CD4-positive, alpha-beta T cell treated with Interferon gamma for 1 hour (primary cell): Measurements from ENCODE around the gene BTF3.
"Not testable (repeated sequence)": the region's sequence is repeated elsewhere in the genome, so short reads cannot be mapped to it uniquely, and the experiment has no call there.

ENCODE experiments used
- DNase-seq: peaks from one replicate; pipeline ENCODE4 v3.0.0-alpha.2; 2020

The BTF3 gene

DNA sequence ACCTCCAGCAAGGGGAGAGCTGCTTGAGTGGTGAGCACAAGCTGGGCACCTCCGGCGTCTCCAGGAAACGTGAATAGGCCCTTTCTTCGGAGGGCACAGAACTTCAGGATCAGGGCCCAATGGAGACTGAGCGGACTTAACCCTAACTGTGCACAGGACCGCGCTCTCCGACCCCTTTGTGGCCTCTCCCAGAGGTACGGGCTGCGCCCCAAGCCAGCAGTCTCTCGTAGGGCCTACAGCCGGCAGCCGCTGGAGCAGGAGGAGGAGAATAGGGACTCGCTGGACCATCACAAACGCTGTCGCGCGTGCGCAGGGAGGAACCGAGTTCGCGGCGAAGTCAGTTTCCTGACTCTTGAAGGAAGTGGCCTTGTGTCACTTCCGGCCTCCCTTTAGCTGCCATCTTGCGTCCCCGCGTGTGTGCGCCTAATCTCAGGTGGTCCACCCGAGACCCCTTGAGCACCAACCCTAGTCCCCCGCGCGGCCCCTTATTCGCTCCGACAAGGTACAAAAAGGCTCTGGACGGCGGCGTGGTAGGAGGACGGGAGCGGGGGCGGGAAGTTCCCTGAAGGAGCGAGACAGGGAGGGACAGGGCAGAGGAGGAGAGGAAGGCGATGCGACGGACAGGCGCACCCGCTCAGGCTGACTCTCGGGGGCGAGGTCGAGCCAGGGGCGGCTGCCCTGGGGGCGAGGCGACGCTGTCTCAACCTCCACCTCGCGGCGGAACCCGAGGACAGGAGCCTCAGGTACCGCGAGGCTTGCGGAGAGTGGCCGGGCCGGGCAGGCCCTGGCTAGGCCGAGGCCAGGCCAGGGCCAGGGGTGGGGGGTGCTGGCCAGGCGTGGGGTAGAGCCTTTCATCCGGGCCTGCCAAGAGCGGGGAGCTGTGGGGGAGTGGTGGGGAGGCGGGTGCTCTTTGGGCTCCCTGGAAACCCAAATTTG lies at the start of gene BTF3:
TSS of gene BTF3 (plus strand) at position 386 of the 936 bp plus-strand sequence. CDS start at position 612, 226 bp downstream.
- DNase-seq, result peak; percentile 95

- peak; percentile 42 for DNase-seq
These were observed 49.6 kb upstream of the BTF3 start, which contains the start of gene FOXD1 for GRCh38 chr5:73448463-73449136. FOXD1 (minus strand) TSS chr5:73448777; CDS start chr5:73448362, 415 bp downstream.

DNA sequence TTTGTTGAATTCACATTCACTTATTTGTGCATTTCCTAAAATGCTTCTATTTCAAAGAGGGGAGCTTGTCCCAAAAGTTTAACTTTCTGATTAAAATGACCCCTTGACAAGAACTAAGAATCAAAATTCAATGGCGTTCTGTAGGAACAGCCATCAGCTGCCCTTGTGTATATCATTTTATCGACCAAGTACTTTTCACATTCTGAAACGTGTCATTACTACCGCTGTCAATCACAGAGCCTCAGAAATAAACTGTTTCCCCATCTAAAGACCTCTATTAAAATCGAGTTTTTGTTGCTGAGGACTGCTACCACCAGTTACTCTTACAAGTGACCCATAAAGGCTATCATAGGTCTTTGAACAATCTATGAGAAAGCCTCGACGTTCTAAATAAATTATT lies 48.1 kb upstream of the BTF3 start:
- DNase-seq, result no peak

DNA sequence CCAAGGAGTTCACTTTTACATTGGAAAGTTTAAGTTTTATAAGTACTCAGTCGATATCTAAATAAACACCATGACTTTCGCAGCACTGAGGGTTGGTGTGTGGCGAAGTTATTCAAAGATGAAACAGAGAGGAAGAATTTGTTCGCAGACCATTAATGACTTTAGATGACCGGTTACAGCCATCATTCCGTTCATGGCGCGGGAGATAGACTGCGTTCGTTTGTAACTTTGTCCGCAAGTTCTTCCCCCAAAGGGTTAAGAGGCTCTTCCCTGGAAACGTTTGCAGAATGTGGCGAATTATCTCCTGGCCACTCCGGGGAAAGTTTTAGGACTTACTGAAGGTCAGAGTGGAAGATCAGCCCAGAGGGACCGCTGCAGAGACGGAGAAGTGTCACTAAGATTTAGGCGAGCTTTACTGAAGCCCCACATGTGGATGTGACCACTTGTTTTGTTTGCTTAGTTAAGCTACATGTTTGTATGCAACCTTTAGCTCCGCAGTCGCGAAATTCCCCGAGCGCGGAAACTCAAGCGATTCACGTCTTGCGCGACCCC lies 47.5 kb upstream of the BTF3 start:
- no peak for DNase-seq

DNA sequence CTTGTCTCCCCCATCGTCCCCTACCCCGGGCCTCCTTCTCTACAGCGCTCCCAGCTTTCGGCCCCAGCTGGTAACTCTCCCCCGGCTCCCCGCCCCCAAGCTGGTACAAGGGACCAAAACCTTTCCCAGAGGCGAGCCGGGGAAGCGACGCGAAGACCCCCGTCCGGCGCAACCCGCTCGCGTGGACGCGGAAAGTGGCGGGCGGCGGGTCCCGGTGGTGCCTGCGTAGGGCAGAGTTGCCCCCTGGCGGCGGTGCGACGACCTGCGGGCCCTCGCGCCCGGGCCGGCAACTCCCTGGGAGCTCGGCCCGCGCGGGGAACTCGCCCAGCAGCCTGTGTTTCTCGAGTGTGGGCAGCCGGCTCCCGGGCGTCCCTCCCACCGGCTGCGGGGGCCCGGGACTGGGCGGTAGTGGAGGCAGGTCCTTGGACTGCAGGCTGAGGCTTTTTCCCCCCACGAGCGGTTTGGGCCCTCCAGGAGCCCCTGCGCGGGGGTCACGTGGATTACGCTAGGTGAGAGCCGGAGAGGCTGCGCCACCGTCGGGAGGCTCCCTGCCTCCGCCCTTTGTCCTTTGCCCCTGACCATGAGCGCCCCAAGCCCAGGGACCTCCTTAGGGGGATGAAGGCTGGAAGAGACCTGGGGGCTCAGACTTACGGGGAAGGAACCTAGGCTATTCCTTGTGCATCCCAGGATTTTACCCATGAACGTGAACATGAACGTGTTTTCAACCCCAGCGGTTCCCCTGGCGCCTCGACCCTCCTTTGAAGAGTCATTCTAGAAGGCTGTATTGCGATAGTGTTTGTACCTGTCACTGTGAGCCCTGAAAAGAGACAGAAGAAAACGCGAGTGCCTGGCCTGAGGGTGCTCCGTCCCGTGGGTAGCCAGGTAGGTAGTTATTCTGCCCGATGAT lies 46.8 kb upstream of the BTF3 start:
- DNase-seq, result peak; percentile 53

DNA sequence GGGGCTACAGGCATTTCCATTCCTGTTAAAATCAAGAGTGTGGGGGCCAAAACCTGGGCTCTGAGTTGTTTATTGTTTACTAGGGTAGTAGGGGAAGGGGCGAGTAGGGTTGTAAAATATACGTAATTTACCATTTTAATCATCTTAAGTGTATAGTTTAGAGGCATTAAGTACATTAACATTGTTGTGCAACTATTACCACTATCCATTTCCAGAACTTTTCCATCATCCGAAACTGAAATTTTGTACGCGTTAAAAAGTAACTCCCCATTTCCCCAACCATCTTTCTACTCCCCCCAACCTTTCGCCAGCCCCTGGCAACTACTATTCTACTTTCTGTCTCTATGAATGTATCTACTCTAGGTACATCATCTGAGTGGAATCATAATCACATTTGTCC lies 46.0 kb upstream of the BTF3 start:
- no peak for DNase-seq

DNA sequence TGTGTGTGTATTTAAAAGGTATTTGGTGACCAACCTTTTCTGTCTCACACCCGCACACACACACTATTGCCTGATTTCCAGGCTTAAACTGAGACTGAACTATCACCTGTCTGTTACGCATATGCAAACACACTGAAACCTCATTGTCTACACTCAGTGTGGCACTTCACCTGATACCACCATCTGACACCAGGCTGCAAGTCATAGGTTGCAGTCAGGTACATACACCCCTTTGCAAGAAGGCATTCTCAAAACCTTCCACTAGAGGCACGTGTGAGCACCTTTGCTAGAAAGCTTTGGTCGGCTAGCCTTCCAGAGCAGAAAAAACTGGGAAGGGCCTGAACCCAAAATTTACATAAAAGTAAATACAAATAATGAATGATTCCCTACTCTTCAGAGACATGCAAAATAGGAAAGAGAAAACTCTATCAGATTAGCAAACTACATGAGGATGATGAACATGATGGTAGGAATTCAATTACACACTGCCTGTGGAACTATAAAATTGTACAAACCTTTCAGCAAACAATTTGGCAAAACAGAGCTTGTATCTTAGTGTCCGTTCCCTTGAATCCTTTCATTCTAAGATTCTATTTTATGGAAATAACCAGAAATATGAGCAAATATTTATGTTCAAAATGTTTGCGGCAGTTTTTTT lies 43.7 kb upstream of the BTF3 start:
- peak; percentile 10 for DNase-seq

DNA sequence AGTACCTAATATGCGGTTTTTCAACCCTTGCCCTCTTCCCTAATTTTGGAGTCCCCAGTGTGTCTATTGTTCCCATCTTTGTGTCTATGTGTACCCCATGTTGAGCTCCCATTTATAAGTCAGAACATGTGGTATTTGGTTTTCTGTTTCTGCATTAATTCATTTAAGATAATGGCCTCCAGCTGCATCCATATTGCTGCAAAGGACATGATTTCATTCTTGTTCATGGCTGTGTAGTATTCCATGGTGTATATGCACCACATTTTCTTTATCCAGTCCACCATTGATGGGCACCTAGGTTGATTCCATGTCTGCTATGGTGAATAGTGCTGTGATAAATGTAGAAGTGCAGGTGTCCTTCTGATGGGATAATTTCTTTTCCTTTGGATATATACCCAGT lies 41.8 kb upstream of the BTF3 start:
- not testable (repeated sequence) for DNase-seq

GRCh38 chr5:73459366-73459765 lies 38.9 kb upstream of the BTF3 start:
- no peak for DNase-seq

DNA sequence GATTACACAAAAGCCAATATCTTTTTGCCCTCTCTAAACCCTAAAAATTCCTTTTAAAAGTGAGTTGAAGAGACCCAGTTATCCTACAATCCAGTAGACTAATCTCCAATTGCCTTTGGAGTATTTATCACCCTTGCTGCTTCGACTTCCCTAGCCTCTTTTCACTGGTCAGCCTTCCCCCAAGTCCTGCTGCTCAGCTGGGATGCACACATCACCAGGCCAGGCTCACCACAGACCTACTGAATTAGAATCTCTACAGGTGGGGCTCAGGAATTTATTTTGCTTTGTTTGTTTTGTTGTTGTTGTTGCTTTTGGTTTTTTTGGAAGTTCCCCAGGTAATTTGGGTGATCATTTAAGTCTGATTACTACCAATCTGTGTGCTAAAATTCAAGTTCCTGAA lies 38.1 kb upstream of the BTF3 start:
- DNase-seq, result no peak

- DNase-seq, result no peak
These were observed 34.1 kb upstream of the BTF3 start for GRCh38 chr5:73464016-73464745.

DNA sequence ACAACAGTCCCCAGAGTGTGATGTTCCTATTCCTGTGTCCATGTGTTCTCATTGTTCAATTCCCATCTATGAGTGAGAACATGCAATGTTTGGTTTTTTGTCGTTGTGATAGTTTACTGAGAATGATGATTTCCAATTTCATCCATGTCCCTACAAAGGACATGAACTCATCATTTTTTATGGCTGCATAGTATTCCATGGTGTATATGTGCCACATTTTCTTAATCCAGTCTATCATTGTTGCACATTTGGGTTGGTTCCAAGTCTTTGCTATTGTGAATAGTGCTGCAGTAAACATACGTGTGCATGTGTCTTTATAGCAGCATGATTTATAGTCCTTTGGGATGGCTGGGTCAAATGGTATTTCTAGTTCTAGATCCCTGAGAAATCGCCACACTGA lies 29.6 kb upstream of the BTF3 start:
- DNase-seq, result not testable (repeated sequence)

- DNase-seq, result no peak
These were observed 28.4 kb upstream of the BTF3 start for GRCh38 chr5:73469878-73470277.

GRCh38 chr5:73471654-73472053 lies 26.6 kb upstream of the BTF3 start:
- no peak for DNase-seq

DNA sequence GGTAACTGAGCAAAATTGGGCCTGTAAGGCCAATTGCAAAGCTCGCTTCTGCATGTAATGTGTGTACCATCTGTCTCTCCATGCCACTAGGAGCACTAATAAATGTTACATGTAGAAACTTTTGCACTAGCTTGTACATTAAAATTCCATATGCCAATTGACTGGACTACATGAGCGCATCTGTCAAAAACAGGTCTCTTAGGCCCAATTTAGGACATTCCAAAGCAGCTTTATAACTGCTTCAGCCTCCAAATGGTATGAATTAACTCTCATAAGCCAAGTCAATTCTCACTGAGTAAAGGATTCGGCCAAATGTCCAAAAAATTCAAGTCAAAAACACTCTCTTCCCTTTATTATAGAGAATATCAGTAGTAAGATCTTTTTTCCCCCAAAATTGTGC lies 26.1 kb upstream of the BTF3 start:
- no peak for DNase-seq

DNA sequence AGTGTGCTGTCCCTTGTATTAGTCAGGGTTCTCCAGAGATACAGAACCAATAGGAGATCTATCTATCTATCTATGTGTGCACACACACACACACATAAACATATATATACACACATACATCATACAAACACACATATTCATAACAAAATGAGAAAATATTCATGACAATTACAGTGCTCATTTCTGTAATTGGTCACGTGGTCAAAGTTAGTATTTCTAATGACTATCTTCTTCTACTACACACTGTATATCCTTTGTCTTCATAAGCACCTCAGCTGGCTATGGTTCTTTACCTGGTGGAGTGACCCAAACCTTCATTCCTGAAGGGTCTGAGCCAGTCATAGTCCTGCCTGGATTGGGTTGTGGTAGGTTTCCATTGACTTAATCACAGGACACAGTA lies 17.7 kb upstream of the BTF3 start:
- DNase-seq, result no peak

- DNase-seq, result no peak
These were observed 15.7 kb upstream of the BTF3 start for GRCh38 chr5:73482383-73483136.

DNA sequence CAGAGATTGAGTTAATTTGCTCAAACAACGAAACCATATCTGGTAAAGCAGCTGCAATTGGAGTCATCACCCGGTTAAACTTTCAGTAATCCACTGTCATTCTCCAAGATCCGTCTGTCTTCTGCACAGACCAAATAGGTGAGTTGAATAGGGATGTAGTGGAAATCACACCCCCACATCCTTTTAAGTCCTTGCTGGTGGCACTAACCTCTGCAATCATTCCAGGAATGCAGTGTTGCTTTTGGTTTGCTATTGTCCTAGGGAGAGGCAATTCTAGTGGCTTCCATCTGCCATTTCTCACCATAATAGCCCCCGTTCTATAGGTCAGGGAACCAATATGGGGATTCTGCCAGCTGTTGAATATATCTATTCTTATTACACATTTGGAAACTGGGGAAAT lies 14.6 kb upstream of the BTF3 start:
- DNase-seq, result no peak

DNA sequence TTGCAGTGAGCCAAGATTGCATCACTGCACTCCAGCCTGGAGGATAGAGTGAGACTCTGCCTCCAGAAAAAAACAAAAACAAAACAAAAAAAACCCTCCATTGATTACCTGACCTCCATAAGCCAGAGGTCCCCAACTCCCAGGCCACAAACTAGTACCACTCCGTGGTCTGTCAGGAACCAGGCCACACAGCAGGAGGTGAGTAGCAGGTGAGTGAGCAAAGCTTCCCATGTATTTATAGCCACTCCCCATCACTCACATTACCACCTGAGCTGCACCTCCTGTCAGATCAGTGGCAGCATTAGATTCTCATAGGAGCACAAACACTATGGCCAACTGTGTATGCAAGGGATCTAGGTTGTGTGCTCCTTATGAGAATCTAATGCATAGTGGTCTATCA lies 13.7 kb upstream of the BTF3 start:
- no peak for DNase-seq

GRCh38 chr5:73485715-73486114 lies 12.5 kb upstream of the BTF3 start:
- no peak for DNase-seq
